ENCODE data around the gene TCF7L1.

The TCF7L1 gene

DNA sequence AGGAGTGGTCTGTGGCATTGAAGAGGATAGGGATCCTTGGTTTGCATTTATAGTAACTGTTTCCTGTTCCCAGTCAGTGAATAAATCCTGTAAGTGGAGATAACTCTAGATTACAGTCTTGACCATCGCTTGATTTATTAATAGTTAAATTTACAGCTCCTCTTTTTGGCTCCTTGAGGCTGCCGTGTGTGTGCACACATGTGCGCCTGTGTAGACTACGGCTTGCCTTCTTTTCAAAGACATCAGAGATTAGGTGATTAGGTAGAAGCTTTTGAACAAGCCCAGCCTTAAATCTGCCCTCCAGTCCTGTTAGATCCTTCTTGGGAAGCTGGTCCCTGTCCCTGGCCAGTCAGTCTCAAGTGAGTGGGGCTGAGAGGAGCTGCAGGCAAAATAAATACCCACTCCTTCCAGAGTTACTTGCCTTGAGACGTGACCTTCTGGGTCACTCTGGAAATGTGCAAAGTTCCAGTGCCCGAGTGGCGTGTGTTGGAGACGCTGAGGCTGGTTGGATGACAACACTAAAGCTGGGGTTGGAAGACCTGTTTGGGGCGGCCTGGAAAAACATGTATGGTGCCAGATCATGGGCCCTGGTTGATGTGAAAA, 32.0 kb downstream of the TCF7L1 start:
- no peak for DNase-seq

DNA sequence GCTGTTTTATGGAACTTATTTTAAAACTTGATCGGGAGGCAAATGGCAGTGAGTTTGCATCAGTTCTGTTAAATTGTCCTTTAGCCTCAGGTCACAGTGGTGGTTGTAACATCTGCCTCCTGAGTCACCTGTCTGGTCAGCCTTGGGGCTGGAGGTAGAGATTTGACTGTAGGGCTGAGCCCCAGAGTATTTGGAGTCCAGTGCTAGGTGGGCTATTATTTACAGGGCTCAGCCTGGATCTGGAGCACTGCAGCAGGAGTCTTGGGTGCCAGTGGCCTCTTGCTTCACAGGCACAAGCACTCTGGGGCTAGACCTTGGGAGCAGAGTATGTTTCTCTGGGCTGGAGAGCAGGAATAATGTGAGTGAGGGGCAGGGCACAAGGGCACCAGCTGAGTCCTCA, 32.8 kb downstream of the TCF7L1 start:
- DNase-seq, result no peak

DNA sequence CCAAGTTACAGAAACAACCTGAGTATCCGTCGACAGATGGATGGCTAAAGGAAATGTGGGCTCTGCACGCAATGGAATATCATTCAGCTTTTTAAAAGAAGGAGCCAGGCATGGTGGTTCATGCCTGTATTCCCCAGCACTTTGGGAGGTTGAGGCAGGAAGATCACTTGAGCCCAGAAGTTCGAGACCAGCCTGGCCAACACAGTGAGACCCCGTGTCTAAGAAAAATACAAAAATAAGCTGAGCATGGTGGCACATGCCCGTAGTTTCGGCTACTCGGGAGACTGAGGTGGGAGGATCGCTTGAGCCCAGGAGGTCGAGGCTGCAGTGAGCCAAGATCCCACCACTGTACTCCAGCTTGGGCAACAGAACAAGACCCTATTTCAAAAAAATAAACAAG, 34.3 kb downstream of the TCF7L1 start:
- DNase-seq, result no peak

DNA sequence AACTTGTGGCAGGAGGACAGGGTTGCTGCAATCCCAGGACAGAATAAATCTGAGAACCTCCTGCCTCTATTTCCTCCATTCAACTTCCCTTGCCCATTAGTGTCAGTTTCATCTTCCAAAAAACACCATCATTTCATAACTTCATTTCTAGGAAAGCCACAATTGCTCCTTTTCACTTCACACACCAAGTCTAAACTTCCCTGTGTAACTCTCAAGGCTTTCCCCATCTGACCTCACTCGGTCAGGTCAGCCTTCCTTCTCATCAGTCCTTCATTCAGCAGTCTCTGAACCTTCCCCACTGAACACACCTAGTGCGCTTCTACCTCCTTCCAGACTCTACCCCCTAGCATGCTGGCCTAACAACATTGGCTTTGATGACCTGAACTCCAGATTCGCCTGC, 35.8 kb downstream of the TCF7L1 start:
- no peak for DNase-seq

DNA sequence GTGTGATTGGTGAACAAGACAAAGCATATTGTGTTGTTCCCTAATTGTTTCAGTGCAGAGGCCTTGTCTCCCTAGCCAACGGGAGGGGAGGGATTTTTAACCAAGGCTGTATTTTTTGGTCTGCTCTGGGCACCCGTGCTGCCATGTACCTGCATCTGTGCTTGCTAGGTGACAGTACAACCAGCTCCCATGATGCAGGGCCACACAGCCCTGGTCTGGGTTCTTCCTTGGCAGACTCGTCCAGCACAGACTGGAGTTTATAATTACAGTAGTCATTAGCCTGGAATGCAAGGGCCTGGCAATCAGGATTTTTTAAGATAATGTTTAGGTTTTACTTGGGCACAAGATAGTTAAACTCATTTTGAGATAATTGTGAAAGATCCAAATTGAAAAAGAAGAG, 36.4 kb downstream of the TCF7L1 start:
- no peak for DNase-seq

DNA sequence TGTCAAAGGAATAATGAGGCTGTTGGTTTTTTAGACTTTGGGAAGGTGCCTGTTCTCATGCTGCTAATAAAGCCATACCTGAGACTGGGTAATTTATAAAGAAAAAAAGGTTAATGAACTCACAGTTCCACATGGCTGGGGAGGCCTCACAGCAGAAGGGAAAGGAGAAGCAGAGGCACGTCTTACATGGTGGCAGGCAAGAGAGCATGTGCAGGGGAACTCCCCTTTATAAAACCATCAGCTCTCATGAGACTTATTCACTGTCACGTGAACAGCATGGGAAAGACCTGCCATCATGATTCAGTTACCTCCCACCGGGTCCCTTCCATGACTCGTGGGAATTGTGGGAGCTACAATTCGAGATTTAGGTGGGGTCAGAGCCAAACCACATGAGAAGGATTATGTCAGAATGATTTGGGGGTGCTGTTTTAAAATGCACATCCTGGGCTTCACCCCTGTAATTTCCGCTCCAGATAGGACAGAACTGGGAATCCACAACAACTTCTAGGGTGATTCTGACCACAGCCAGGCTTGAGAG, 37.8 kb downstream of the TCF7L1 start:
- no peak for DNase-seq

DNA sequence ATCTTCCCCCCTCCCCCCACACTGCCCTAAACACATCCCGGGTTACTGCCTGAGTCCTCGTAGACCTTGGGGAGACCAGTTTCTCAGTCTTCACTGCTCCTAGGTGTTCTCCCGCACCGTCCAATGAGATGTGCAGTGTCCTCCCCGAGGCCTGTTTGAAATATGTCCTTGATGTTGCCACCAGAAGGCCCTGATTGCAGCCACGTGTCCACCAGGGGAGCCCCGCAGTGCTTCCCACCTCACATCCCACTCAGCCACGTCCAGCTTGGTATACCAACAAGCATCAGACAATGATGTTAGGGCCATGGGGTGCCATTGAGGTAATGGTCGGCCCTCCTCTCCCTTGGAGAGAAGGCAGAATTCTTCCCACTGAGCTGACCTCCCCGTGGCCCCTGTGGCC, 38.7 kb downstream of the TCF7L1 start:
- no peak for DNase-seq

DNA sequence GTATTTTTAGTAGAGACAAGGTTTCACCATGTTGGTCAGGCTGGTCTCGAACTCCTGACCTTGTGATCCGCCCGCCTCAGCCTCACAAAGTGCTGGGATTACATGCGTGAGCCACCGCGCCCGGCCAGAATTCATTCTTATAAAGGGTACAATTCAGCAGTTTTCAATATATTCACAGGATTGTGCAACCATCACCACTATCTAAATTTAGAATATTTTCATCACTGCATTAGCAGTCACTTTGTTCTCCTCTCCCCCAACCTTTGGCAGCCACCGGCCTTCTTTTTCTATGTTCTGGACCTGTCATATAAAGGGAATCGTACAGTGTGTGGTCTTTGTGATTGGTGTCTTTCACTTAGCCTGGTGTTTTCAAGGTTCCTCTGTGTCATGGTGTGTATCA, 40.7 kb downstream of the TCF7L1 start:
- DNase-seq, result no peak

DNA sequence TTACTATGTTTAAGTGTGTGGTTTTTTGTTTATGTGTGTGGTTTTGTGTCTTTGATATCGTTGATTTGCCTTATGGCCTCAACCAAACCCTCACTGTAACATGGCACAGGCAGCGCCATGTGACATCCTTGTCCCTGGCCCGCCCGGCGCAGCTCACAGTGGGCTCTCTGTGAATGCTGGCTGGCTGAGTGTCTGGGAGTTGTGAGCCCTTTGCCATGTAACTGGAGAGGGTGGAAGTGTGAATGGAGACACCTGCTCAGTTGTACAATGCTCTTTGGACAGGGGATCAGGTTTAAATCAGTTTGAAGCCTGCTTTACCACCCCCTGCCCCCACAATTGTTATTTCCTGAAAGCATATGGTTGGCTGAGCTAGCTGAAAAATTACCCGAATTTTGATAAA, 41.8 kb downstream of the TCF7L1 start:
- no peak for DNase-seq

DNA sequence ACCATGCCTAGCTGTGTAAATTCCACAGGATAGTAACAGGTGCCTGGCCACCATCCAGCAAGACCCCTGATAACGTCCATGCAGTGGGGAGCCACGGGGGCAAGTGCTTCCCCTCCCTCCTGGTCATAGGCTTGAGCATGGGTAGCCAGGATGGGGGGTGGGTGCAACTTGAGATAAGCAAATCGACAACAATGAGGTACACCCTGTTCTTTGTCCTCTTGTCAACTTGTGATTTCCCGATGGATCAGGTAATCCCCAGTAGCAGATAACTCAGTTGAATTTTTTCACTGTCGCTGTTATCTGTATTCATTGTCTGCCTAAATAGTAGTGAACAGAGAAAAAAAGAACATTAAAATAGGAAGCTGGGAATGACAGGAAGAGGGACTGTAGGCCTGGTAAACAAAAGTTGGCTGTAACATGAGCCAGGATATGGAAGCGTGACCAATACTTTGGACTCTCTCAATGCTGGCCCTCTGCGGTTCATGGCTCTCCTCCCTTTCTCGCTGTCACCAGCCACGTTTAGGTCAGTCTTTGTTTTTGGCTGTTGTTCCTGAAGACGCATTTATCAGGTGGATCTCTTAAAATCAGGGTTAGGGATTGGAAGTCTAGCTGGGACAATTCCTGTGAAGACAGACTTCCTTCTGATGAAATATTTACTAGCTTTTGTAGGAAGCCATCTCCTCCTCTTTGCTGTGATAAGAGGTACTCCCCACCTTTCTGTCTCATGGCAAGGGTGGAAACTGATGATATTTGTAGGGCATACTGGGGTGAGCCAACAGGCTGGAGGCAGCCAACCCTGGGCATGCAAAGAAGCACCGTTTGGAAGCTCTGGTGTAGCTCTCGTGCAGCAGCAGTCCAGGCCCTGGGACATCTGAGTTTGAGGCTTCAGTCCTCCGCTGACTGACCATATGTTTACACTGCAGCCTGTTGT, 42.4 kb downstream of the TCF7L1 start:
- DNase-seq, result no peak

DNA sequence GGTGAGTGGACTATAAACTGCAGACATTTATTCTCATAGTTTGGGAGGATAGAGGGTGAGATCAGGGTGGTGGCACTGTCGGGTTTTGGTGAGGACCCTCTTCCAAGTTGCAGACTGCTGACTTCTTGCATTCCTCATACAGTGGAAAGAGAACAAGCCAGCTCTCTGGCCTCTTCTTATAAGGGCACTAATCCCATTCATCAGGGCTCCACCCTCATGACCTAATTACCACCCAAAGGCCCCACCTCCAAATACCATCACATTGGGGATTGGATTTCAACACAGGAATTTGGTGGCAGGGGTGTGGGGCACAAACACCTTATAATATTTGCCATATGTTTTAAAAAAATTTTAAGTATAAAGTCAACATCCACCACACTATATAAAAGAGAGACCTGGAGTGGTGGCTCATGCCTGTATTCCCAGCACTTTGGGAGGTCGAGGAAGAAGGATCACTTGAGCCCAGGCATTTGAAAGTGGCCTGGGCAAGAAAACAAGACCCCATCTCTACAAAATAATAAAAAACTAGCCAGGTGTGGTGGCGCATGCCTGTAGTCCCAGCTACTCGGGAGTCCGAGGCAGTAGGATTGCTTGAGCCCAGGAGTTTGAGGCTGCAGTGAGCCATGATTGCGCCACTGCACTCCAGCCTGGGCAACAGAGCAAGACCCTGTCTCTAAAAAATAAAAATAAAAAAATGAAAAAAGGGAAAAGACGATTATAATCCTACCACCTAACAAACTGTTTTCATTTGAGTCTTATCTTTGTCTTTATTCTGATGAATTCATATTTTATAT, 44.0 kb downstream of the TCF7L1 start:
- DNase-seq, result no peak

DNA sequence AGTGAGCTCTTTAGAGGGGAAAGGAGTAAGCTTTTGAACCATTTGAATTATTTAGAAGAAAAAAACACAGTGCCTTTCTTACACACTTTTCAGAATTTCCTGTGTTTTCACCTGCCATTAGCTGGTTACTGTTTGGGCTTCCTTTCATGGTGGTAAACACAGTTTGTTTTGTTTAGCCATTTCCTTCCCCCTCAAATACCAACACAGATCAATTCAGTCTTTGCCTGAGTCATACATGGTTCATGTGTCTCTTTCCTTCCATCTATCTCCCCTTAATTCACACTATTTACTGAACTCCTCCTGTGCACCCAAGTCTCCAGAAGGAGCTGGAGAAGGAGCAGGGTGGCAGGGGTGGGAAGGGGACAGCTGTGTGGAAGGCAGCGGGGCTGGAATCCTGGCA, 45.0 kb downstream of the TCF7L1 start:
- DNase-seq, result no peak

DNA sequence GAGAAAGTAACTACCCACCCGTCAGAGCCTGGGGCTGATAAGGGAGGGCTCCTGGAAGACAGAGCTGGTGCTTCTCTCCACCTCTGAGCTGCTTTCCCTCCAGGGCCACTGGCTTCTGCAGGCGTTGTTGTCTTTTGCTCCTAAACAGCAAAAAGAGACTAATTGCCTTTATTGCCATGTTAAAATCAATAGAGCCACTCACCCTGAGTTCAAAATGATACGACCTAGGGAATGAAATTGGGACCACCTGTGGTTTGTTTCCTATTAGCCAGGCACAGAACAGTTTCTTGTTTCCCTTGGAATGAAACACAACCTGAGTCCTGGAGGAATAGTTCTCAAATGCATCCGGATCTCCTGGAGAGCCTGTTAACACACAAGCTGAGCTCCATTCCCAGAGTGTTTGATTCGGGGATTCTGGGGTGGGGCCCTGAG, 45.8 kb downstream of the TCF7L1 start:
- no peak for DNase-seq

DNA sequence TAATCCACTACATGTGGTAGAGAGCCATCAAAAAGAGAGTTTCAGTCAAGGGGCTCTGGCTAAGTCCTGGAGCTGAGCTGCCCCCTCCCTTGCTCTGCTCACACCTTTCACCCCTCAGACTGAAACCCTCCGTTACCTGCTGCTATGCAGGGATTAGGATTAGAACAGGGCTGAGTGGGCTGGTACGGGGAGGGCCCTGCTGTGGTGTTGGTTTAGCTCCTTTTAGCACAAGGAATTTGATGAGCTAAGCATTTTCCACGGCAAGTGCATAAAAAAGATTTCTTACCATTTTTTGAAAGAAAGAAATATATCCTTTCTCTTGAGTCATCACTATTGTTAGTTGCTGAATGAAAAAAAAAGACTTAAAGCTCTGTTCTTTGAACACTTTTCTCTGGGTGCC, 46.3 kb downstream of the TCF7L1 start:
- no peak for DNase-seq

DNA sequence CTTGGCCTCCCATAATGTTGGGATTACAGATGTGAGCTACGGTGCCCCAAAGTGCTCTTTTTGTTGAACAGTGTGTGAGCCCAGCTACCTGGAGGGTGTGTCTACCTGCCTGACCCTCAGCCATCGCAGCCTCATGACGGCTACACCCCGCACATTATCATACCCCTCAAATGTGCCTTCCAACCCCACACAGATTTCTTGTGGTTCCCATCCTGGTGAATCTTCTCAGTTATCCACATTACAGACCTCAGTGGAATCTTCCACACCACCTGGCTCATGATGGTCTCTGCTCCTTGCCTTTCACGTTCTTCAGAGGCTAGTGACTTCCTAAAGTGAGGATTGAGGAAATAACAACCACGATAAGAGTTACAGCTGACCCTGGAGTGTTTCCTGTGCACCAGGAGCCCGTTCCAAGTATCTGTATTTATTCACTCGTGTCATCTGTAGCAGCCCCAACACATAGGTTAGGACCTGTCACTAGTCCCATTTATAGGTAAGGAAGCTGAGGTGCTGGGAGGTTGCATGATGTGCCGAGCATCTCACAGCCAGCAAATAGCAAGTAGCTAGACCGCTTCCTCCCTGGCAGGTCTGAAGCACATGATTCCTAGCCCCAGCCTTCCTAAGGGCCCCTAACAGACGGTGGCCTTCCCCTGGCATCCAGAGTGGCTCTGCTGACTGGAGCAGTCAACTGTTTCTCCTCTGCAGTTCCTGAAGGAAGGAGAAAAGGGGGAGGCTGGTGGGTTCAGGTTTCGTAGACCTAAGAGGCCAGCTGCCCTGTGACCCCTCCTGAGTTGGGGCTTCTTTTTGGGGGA, 47.3 kb downstream of the TCF7L1 start:
- no peak for DNase-seq

DNA sequence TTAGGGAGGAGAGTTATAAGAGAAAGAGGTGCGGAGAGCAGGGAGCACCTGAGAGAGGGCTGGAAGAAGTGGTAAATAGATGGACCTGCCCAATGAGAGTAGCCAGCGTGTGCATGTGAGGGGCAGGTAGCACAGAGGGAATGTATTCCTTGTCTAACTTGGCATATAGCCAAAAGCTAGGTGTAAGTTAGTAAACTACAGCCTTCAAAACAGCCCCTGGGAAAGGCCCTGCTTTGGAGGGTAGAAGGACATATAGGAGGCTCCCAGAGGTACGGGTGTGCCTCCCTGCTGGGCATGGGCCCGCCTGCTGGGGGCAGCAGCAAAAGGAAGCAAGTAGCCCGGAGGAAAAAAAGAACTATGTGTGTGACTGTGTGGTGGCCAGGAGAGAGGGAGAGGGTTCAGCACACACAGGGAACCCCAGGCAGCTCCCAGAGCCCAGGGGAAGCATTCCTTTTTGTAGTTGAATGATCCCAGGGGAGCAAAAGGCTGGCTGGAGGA, 48.0 kb downstream of the TCF7L1 start:
- DNase-seq, result no peak

DNA sequence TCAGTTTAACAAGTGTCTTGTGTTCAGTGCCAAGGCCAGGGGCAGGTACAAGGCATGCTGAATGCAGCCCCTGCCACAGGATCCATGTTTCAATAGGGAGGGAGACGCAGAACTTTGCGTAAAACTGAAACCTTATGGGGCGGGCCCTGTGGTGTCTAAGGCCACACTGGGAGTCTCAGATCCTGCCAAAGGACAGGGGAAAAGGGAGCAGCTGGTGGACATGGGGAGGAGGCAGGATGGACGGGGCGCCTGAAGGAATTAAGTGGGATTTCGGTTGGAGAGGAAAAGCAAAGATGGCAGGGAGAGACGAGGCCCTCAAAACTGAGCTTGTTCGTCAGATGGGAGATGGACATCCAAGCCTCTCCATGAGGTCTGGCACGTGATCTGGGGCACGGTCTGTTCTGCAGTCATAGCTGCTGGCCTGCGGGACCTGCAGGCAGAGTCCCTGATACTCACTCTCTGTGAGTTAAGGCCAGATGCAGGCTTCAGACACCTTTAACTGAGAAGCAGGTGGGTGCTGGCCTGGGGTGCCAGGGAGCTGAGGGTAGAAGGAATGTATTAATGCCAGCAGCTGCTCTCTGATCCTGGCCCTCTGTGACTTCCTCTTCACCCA, 48.8 kb downstream of the TCF7L1 start:
- no peak for DNase-seq

DNA sequence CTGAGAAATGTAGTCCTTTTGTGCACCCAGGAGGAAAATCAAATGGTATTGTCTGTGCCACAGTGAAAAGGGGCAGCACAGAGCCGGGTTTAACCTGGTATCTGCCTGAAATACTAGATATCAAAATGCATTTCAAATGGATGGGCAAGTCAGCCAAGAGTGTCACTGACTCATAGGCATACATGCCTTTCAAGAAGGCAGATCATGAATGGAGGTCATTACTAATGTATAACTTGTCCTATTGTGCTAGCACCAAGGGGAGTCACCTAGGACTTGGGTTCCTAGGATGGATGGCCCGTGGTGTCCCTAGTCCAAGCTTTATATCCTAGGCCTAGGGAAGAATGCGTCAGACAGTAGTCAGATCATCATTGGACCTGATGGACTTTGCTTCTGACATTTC, 49.9 kb downstream of the TCF7L1 start:
- DNase-seq, result no peak

DNA sequence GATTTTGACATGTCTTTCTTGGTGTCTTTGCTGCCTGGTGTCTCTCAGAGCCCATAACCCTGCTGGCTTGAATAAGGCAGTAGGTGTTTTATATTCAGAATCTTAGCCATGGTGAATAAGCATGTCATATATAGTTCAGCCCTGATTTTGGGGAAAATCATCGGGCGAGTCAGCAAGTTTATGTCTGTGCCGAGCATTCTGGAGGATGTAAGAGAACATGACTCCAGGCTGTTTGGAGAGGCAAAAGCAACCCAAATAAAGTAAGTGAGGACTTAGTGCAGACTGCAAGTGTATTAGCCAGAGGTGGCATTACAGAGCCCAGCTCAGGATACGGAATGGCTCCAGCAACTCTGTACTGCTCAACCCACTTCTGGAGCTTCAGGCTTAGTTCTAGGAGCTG, 50.3 kb downstream of the TCF7L1 start:
- DNase-seq, result no peak

DNA sequence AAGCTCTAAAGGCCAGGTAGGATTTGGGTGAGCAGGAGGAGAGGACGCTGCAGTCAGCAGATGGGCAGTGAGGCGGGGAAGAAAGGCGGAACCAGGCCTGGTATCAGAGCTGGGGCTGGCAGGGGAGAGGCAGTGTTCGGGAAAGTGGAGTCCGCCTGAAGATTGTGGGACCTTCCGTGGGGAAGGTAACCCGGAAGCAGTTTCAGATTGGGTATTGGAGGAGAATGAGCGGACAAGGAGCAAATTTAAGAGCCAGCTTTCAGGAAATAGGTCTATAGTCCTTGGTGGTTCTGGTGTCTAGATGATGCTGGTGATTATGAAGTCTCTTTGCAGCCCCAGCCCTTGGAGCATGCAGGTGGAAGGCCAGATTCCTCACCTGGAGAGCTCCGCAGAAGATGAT, 51.0 kb downstream of the TCF7L1 start:
- DNase-seq, result no peak

DNA sequence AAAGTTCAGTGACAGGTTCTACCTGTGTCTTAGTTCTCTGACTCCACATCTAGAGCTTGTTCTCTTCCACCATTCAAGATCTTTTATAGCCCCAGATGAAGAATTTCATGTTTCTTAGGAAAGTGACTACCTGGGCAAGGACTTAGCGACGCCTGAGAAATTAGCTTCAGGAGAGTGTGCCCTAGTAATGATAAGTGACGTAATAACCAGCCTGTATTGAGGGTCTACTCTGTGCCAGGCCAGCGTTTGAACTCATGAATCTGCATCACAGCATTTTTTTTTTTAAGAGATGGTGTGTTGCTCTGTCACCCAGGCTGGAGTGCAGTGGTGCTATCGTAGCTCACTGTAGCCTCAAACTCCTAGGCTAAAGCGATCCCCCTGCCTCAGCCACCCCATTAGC, 51.8 kb downstream of the TCF7L1 start:
- DNase-seq, result no peak

DNA sequence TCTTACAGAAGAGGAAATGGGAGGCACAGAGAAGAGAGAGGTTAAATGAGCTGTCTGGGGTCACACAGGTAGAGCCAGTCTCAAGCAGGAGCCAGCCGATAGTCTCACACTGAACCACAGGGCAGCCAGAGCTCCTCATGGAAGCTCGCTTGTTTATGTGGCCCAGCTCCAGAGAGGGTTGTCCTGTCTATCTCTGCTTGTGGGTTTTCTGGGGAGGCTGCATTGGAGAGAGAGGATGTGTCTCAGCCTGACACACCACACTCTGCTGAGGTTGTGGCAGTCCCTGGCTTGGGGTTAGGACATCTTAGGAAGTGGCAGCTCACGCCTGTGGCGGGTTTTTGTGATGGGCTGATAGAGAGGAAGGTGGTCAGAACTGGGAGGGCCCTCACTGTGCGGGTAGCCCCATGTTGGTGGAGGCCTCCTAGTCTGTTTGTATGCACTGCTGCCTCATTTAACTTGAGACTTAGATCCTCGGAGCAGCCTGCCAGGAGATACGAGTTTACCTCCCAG, 52.3 kb downstream of the TCF7L1 start:
- no peak for DNase-seq

All from activated CD4-positive, alpha-beta T cell treated with anti-CD3 and anti-CD28 coated beads, Interleukin-2, amount 50 U/mL, for 16 hours (primary cell).